HepG2 (cell line): ENCODE measurements around the gene AP4M1. TPM values are rescaled to one million over a fixed set of nuclear protein-coding genes. Genes with fewer than 3 reads are reported as not detected.

Experiments
- CSRNP1 ChIP-seq: sonication (generic); formaldehyde crosslinking; IDR thresholded peaks from 2 replicates; pipeline ENCODE4 v1.8.1; 2023; ENCODE audit warnings: mild to moderate bottlenecking, missing genetic modification reagents
- DDIT3 ChIP-seq: sonication (generic); formaldehyde crosslinking; IDR thresholded peaks from 2 replicates; pipeline ENCODE4 v1.4.0; 2020; ENCODE audit warnings: mild to moderate bottlenecking, missing genetic modification reagents
- GATA4 ChIP-seq: sonication (generic); IDR thresholded peaks from 2 replicates; pipeline ENCODE4 v1.6.1; 2016; ENCODE audit warnings: antibody characterized with exemption, low read depth, borderline replicate concordance
- JARID2 ChIP-seq: sonication (generic); formaldehyde crosslinking; IDR thresholded peaks from 2 replicates; pipeline ENCODE4 v1.8.1; 2023; ENCODE audit warnings: missing genetic modification reagents, inconsistent platforms; ENCODE audit not compliant: insufficient replicate concordance
- KDM6A ChIP-seq: IDR thresholded peaks from 2 replicates; pipeline ENCODE4 v1.6.1; 2016; ENCODE audit warnings: low read depth
- KLF15 ChIP-seq: sonication (generic); formaldehyde crosslinking; IDR thresholded peaks from 2 replicates; pipeline ENCODE4 v1.8.1; 2023; ENCODE audit warnings: borderline replicate concordance, mild to moderate bottlenecking, inconsistent platforms, missing genetic modification reagents, mixed read lengths
- RBFOX2 ChIP-seq: fragments of 200-400 bp; formaldehyde crosslinking; IDR thresholded peaks from 2 replicates; pipeline ENCODE4 v1.6.1; 2017; ENCODE audit warnings: low read depth, mild to moderate bottlenecking, low read length
- RFX5 ChIP-seq: IDR thresholded peaks from 2 replicates; pipeline ENCODE4 v1.6.1; 2011; ENCODE audit warnings: low read depth, low read length, improper control_type of control experiment
- SP2 ChIP-seq: sonication (generic); formaldehyde crosslinking; IDR thresholded peaks from 2 replicates; pipeline ENCODE4 v1.5.1; 2020; ENCODE audit warnings: mild to moderate bottlenecking, missing genetic modification reagents
- TARDBP ChIP-seq: sonication (generic); formaldehyde crosslinking; IDR thresholded peaks from 2 replicates; pipeline ENCODE4 v1.8.0; 2022; ENCODE audit warnings: mild to moderate bottlenecking, missing genetic modification reagents
- ZNF18 ChIP-seq: sonication (generic); formaldehyde crosslinking; IDR thresholded peaks from 2 replicates; pipeline ENCODE4 v1.8.0; 2022; ENCODE audit warnings: mild to moderate bottlenecking, missing genetic modification reagents; ENCODE audit not compliant: insufficient replicate concordance
- ZNF230 ChIP-seq: sonication (generic); formaldehyde crosslinking; IDR thresholded peaks from 2 replicates; pipeline ENCODE4 v1.4.0; 2020; ENCODE audit warnings: mild to moderate bottlenecking, missing genetic modification reagents
- ZNF451 ChIP-seq: sonication (generic); formaldehyde crosslinking; IDR thresholded peaks from 2 replicates; pipeline ENCODE4 v1.5.0; 2020; ENCODE audit warnings: mild to moderate bottlenecking, missing genetic modification reagents
- ZNF781 ChIP-seq: sonication (generic); formaldehyde crosslinking; IDR thresholded peaks from 2 replicates; pipeline ENCODE4 v1.5.1; 2020; ENCODE audit warnings: borderline replicate concordance, mild to moderate bottlenecking, missing genetic modification reagents; ENCODE audit errors: not compliant biosample characterization
- ZSCAN29 ChIP-seq: sonication (generic); formaldehyde crosslinking; conservative IDR thresholded peaks from 2 replicates; pipeline ENCODE4 v1.4.0; 2020; ENCODE audit warnings: mild to moderate bottlenecking, missing genetic modification reagents
- ZSCAN31 ChIP-seq: sonication (generic); formaldehyde crosslinking; IDR thresholded peaks from 2 replicates; pipeline ENCODE4 v1.5.0; 2020; ENCODE audit warnings: low read depth, mild to moderate bottlenecking, missing genetic modification reagents
- polyA plus RNA-seq, 8 experiments: library from polyadenylated mRNA; depleted of rRNA in 3 of 8; stranded (reverse) in 7 of 8; unstranded in 1 of 8; fragments of >200 nt; fragmentation: Illumina TruSeq in 4 of 8; extraction: Trizol in 4 of 8; gene quantifications; 2 replicates each; pipeline versions ENCODE4 v1.2.1 to v1.2.3, GENCODE V29; 2011 to 2016; ENCODE audit warnings: low read depth in 4 of 8, missing spikeins in 1 of 8, mixed read lengths in 1 of 8; ENCODE audit not compliant: insufficient read depth in 1 of 8
- total RNA-seq, 5 experiments: library from RNA; depleted of rRNA; stranded (reverse); fragments of >200 nt; fragmentation: Illumina TruSeq; extraction: Trizol; gene quantifications; 2 replicates each; pipeline ENCODE4 v1.2.3, GENCODE V29; 2016; ENCODE audit warnings: low read depth in 1 of 5
- TF ChIP-seq, protein P1 (sequence below): sonication (generic); formaldehyde crosslinking; IDR thresholded peaks from 2 replicates; pipeline ENCODE4 v1.4.0; 2020; ENCODE audit warnings: mild to moderate bottlenecking, missing genetic modification reagents
- TF ChIP-seq, protein P2 (sequence below): IDR thresholded peaks from 2 replicates; pipeline ENCODE4 v1.6.1; 2016; ENCODE audit warnings: missing genetic modification reagents, missing compliant biosample characterization

Gene AP4M1
- total and polyA plus RNA-seq, 2 of the 13 experiments (the other 11 are each of a cell fraction or from before 2014, with no cell fraction given), result 6.3 to 9.7 TPM

GRCh38 chr7:100081535-100082102 is 19.8 kb upstream of the AP4M1 start, which contains the start of gene ZNF3 (continued):
- TF ChIP-seq KDM6A (CRISPR knock-in tag) (no peak), DDIT3 (CRISPR knock-in tag) (no peak), ZSCAN29 (CRISPR knock-in tag) (peak; percentile 73; the same call in 1 of the 2 replicates), CSRNP1 (CRISPR knock-in tag) (peak; percentile 82), TARDBP (CRISPR knock-in tag) (peak; percentile 96), JARID2 (peak; percentile 73), SP2 (CRISPR knock-in tag) (peak; percentile 79), KLF15 (CRISPR knock-in tag) (peak; percentile 74; the same call in 1 of the 2 replicates), ZNF781 (CRISPR knock-in tag) (peak; percentile 78), ZNF451 (peak; percentile 97), ZSCAN31 (peak; percentile 98), GATA4 (0 out of 2 replicates have a peak, but pooled peaks have one; percentile 23), ZNF230 (CRISPR knock-in tag) (peak; percentile 55; the same call in 1 of the 2 replicates), RFX5 (peak; percentile 75; the same call in 1 of the 2 replicates), ZNF18 (CRISPR knock-in tag) (peak; percentile 55), RBFOX2 (peak; percentile 99)
- TF ChIP-seq, protein P1, sequence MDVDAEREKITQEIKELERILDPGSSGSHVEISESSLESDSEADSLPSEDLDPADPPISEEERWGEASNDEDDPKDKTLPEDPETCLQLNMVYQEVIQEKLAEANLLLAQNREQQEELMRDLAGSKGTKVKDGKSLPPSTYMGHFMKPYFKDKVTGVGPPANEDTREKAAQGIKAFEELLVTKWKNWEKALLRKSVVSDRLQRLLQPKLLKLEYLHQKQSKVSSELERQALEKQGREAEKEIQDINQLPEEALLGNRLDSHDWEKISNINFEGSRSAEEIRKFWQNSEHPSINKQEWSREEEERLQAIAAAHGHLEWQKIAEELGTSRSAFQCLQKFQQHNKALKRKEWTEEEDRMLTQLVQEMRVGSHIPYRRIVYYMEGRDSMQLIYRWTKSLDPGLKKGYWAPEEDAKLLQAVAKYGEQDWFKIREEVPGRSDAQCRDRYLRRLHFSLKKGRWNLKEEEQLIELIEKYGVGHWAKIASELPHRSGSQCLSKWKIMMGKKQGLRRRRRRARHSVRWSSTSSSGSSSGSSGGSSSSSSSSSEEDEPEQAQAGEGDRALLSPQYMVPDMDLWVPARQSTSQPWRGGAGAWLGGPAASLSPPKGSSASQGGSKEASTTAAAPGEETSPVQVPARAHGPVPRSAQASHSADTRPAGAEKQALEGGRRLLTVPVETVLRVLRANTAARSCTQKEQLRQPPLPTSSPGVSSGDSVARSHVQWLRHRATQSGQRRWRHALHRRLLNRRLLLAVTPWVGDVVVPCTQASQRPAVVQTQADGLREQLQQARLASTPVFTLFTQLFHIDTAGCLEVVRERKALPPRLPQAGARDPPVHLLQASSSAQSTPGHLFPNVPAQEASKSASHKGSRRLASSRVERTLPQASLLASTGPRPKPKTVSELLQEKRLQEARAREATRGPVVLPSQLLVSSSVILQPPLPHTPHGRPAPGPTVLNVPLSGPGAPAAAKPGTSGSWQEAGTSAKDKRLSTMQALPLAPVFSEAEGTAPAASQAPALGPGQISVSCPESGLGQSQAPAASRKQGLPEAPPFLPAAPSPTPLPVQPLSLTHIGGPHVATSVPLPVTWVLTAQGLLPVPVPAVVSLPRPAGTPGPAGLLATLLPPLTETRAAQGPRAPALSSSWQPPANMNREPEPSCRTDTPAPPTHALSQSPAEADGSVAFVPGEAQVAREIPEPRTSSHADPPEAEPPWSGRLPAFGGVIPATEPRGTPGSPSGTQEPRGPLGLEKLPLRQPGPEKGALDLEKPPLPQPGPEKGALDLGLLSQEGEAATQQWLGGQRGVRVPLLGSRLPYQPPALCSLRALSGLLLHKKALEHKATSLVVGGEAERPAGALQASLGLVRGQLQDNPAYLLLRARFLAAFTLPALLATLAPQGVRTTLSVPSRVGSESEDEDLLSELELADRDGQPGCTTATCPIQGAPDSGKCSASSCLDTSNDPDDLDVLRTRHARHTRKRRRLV, result peak; percentile 90; the same call in 1 of the 2 replicates
- TF ChIP-seq, protein P2, sequence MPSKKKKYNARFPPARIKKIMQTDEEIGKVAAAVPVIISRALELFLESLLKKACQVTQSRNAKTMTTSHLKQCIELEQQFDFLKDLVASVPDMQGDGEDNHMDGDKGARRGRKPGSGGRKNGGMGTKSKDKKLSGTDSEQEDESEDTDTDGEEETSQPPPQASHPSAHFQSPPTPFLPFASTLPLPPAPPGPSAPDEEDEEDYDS (CRISPR knock-in tag), result peak; percentile 80; the same call in 1 of the 2 replicates
